Measurements from ENCODE around the gene CACNA1G. TPM values are rescaled to one million over a fixed set of nuclear protein-coding genes. Genes with fewer than 3 reads are reported as not detected.

CACNA1G gene
- 0.49 TPM for polyA plus RNA-seq (2013, experiment 1 of 2; ENCODE audit: insufficient read length)
- 0.35 TPM for polyA plus RNA-seq (2013, experiment 2 of 2; ENCODE audit: insufficient read length)

- peak; percentile 85 for DNase-seq
Measured at GRCh38 chr17:50560185-50560824, at the start of gene CACNA1G. Gene CACNA1G (plus strand): TSS chr17:50560715. CDS start chr17:50561460, 745 bp downstream.

DNA sequence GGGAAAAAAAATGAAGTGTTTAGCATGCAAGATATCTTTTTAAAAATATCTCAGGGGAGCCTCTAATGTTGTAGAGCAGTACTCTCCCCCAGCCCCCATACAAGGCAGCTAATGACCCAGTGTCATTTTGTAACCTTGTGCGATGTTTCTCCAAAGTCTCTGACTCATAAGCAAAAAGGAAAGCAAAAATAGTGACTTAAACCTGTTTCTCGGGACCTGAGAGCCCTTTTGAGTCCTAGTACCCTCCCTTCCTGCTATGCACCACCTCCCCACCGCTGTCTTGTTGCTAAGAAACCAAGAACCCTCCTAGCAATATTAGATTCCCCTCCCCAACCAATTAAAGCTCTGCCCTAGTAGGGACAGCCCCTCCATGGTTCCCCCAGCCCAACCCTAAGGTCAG, 49.5 kb upstream of the CACNA1G start:
- no peak for DNase-seq

GRCh38 chr17:50513495-50513894, 47.0 kb upstream of the CACNA1G start:
- no peak for DNase-seq

DNA sequence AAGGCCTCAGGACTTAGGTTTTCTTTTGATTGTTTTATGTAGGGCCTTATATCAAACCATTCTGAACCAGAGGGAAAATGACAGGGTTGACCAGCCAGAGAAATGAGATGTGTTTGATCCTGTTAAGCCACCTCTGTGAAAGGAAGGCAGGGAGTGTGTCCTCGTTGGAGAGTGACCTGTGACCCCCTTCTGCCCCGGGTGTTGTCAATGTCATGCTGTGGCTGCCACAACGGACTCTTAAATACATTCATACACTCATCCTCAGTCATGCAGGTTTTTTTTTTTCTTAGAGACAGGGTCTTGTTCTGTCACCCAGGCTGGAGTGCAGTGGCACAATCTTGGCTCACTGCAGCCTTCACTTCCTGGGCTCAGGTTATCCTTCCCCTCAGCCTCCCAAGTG, 46.1 kb upstream of the CACNA1G start:
- no peak for DNase-seq

- peak; percentile 48 for DNase-seq
Measured at GRCh38 chr17:50514936-50515702, 45.4 kb upstream of the CACNA1G start.

- no peak for DNase-seq
Measured at GRCh38 chr17:50517011-50517410, 43.5 kb upstream of the CACNA1G start.

- DNase-seq = no peak
Measured at GRCh38 chr17:50517504-50518383, 42.8 kb upstream of the CACNA1G start.

DNA sequence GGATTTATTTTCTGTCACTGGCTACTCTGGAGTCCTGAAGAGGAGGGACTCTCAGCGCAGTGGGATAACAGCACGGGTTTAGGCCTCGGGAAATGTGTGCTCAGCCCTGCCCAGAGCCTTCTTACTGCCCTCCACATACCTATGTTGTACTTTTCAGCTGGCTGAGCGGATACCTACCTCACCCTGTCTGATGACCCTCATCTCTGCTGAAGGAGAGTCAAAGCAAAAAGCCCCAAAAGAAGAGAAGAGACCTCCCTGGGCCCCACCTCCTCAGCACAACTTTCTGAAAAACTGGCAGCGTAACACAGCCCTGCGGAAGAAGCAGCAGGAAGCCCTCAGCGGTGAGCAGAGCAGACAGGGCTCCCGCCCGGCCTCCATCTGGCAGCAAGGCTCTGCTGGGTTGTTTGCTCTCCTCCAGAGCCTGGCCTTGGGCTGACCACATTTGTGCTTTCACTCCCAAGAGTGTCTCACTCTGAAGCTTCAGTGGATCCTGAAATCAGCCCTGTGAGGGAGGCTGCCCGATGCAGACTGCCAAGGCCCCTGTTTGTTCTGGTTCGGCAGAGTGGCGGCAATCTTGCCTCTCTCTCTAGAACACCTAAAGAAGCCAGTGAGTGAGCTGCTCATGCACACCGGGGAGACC, 42.0 kb upstream of the CACNA1G start:
- DNase-seq = no peak

- DNase-seq = no peak
Measured at GRCh38 chr17:50519141-50519834, 41.2 kb upstream of the CACNA1G start.

DNA sequence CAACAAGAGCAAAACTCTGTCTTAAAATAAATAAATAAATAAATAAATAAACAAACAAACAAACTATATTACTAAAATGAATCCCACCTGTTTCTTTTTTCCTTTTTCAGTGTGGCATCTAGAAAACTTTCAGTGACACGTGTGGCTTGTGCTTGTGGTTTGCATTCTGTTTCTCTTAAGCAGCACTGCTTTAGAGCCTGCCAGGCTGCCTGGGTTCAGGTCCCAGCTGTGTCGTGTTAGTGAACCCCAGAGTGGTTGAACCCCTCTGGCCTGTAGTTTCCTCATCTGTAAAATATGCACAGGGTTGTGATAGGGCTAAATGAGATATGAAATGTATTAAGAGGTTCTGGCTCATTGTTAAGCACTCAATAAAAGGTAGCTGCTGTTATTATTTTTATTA, 40.0 kb upstream of the CACNA1G start:
- DNase-seq = no peak

- no peak for DNase-seq
Measured at GRCh38 chr17:50521514-50521913, 39.0 kb upstream of the CACNA1G start.

- no peak for DNase-seq
Measured at GRCh38 chr17:50522766-50523165, 37.7 kb upstream of the CACNA1G start.

- no peak for DNase-seq
Measured at GRCh38 chr17:50523208-50523607, 37.3 kb upstream of the CACNA1G start.

DNA sequence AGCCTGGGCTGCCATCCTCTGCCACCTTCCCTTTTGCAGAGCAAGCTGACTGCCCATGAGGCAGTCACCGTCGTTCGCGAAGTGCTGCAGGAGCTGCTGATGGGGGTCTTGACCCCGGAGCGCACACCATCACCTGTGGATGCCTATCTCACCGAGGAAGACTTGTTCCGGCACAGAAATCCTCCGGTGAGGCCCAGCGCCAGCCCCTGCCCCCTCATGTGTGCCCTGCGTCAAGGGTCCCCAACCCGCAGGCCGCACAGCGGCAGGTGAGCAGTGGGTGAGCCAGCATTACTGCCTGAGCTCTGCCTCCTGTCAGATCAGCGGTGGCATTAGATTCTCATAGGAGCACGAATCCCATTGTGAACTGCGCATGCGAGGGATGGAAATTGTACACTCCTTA, 35.7 kb upstream of the CACNA1G start:
- no peak for DNase-seq

DNA sequence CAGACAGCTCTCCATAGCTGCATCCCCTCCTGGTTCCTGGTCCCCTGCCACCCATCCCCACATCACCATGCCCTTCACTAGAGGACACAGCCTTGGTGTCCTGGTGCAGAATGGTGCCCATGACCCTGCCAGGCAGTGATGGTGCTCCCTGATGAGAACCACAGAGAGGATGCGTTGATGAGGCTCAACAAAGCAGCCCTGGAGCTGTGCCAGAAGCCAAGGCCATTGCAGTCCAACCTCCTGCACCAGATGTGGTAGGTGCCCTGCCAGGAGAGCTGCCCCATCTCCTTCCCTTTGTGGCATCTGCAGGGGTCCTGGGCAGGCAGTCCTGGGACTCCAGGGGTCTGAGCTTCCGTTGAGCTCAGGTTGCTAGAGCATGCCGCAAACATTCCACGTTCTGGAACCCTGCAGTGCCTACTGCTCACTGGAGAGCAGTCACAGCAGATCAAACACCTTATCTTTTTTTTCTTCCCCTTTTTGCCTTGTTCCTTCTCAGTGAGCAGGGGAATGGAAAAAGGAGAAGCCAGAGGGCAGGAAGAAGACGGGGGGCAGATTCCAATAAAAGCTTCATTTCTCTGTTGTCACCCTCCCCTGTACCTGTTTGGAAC, 33.3 kb upstream of the CACNA1G start:
- no peak for DNase-seq

GRCh38 chr17:50527949-50528474, 32.5 kb upstream of the CACNA1G start:
- no peak for DNase-seq

GRCh38 chr17:50529849-50530248, 30.7 kb upstream of the CACNA1G start:
- no peak for DNase-seq

- no peak for DNase-seq
Measured at GRCh38 chr17:50531428-50532025, 29.0 kb upstream of the CACNA1G start.

DNA sequence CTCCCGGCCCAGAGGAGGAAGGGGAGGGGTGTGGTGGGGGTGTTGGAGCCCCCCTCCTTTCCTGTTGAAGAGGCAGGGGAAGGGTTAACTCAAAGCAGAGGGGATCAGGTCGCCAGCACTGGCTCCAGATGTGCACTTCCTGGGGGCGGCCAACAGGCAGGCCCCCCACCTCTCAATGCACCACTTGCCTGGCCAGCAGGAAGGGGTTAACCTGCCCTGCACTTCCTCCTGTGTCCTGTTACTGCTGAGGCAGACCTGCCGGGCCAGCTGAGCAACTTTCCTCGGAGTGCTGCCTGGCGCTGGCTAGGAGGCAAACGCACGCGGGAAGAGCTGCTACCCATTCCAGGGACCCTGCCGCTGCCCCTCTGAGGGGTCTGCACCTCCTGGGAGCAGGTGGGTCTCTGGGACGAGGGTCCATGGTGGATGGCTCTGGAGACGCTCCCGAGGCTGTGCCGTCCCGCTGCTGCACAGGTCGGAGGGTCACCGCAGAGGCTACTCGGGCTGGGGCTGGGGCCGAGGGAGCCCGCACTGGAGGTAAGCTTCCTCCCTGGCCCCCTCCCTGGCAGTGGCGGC, 28.0 kb upstream of the CACNA1G start, which contains the start of gene EPN3:
TSS of gene EPN3 (plus strand) at position 284 of the 573 bp plus-strand sequence. CDS start 3,822 bp downstream, outside the sequence.
- DNase-seq = no peak

- DNase-seq = no peak
Measured at GRCh38 chr17:50533185-50533584, 27.3 kb upstream of the CACNA1G start.

All from fibroblast of skin of abdomen (primary cell).